NT2/D1 (cell line): ENCODE data around the gene MCHR1.

ENCODE experiments used
- SUZ12 ChIP-seq: IDR thresholded peaks from 2 replicates; pipeline ENCODE4 v1.6.1; 2011; ENCODE audit not compliant: insufficient read length, insufficient read depth; ENCODE audit errors: extremely low read depth
- YY1 ChIP-seq: IDR thresholded peaks from 2 replicates; pipeline ENCODE4 v1.6.1; 2011; ENCODE audit not compliant: insufficient read length, insufficient read depth
- ZNF274 ChIP-seq: IDR thresholded peaks from 2 replicates; pipeline ENCODE4 v1.6.1; 2011; ENCODE audit warnings: mild to moderate bottlenecking, low read depth, low read length

GRCh38 chr22:40676644-40677043 lies 2.6 kb upstream of the MCHR1 start:
- no peak for TF ChIP-seq YY1
- no peak for TF ChIP-seq SUZ12
- TF ChIP-seq ZNF274: no peak
